ENCODE data around the gene KLHDC4.
"Not testable (repeated sequence)": the region's sequence is repeated elsewhere in the genome, so short reads cannot be mapped to it uniquely, and the experiment has no call there.

The KLHDC4 gene

DNA sequence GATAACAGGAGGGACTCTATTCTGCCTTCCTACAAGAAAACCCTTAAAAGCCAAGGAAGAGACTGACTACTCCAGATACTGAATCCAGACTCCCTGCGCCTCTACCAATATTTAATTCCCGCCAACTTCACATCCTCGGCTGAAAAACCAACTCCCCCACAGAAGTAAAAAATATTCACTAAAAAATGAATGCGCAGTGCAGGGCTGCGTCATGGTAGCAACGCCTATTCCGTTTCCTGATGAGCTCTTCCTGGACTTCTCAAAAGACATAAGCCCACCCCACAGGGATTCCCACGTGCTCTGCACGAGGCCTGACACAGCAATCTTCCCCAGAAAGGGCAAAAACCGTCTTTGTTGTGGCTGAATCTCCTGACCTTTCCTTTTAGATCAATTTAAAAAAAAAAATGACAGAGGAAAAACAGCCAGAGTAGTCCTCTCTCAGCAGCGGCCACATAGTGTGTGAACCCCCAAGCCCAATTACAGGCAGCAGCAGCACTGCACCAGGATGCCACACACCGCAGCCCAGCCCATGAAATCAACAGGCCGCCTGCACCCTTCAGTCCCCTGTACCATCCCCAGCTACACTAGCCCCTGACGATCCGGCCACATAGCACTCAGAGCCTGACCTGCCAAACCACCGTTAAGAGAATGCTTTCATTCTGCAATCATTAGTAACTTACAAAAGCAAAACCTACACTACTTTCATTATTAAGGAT is 23.9 kb downstream of the KLHDC4 start:
- no peak for DNase-seq

DNA sequence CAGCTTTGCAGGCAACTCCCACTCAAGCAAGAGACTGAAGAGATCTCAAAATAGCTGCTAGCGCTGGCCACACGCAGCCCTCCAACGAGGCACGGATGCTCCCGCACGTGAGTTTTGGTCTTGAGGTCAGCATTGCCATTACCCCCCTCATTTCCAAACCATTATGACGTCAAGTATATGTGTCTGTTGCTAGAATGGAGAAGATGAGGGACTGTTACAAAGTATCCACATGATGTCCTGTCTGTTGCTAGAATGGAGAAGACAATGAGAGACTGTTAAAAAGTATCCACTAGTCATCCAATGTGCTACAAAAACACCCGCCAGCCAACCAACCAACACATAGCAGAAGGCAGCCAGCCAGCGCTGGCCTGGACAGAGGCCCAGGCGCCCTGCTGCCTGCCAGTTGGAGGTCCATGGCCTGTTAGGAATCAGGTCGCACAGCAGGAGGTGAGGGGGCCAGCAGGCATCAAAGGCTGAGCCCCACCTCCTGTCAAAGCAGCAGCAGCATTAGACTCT is 24.8 kb downstream of the KLHDC4 start:
- DNase-seq: no peak

DNA sequence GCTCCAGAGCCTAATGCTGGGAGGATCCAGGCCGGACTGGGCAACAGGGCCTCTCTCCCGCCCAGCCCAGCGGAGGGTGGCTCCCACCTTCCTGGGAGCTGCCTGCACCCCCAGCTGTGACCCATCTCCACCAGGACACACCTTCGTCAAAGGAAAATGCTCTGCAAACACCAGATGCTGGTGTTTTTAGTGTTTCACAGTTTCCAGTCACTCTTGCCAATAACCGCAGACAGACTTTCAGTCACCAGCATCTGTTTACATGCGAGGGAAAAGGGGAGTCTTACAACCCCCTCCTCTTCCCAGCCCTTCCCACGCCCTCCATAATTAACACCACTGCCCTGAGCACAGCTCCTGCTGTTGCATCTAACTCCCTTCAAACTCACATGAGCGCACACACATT is 25.3 kb downstream of the KLHDC4 start:
- no peak for DNase-seq

DNA sequence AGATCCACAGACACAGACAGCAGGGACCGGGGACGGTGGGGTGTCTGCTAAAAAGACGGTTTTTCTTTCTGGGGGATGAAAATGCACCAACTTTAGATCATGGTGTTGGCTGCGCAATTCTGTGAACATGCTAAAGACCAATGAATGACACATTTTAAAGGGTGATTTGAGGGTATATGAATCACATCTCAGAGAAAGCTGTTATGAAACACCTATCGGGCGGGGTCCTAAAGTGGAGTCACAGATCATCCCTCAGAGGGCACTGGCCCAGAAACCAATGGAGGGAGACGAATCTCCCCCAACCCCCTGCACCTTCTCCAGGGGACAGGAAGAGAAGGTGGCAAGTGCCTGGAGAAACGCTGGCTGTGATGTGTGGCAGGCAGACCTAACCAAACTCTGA is 26.0 kb downstream of the KLHDC4 start:
- no peak for DNase-seq

DNA sequence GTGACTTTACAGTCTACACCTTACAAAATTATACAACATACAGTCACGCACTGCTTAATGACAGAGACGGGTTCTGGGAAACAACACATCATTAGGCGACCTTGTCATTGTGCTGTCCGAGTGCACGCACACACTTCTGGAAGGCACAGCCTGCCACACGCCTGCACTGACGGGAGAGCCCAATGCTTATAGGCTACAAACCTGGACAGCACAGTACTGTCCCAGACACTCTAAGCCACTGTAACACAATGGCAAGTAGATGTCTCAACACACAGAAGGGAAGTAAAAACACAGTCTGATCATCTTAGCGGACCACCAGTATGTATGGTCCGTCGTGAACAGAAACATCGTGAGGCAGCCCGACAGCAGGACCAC is 29.8 kb downstream of the KLHDC4 start:
- no peak for DNase-seq

DNA sequence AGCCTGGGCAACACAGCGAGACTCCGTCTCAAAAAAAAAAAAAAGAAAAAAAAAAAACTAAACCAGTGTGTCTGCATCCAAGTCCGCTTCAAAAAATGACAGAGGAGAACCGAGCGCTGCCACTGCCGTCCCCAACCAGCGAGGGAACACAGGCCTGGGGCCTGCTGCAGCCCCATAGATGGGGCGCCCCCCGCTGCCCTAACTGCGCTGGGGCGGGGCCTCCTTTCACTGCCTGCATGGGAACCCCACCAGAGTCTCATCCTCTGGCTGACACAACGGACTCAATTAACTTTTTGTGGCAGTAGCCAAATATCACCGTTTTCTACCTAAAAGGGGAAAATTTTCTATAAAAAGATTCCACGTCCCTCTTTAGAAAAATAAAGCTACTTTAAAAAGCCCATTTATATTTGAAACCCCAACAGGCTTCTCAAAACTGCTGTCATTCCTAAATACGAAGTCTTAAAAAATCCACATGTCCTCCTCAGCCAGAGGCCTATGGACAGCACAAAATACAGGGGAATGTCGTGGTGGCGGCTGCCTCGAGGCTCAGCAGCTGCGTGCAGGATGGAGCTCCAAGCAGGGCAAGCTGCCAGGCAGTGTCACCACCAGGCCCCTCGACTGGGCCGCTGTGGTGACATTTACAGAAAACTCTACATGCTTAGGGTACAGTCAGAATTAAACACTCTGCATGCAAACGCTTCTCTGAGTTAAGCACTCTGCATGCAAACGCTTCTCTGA is 30.3 kb downstream of the KLHDC4 start:
- no peak for DNase-seq

DNA sequence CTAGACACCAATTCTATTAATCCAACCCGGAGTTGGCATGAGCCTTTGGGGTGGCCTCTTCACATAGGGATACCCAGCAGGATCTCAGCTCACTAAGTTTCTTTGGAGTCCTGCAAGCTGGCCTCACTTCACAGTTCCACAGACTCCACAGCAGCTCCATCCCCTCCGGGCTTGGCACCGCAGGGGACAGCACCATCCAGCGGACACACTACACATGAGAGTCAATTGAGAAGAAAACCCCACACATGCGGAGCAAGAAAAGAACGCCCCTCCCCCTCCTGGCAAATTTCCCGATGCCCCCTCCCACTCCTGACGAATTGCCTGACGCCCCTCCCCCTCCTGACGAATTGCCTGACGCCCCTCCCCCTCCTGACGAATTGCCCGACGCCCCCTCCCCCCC is 31.1 kb downstream of the KLHDC4 start:
- no peak for DNase-seq

DNA sequence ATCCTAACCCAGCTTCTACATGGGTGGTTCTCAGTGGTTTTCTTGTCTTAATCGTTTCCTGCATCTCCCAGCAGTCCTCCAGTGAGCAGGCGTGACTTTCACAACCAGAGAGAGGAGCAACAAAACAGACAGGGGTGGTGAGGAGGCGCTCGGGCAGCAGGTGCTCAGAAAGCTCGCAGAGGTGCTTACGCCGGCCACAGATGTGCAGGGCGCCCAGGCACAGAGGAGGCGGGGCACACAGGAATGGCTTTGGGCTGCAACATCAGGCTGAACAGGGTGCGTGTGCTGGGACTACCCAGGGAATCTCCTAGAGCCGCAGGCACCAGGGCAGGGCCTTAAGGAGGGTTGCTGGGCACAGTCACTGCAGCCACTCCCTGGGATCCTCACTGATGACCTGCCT is 32.6 kb downstream of the KLHDC4 start:
- peak; percentile 31 for DNase-seq

DNA sequence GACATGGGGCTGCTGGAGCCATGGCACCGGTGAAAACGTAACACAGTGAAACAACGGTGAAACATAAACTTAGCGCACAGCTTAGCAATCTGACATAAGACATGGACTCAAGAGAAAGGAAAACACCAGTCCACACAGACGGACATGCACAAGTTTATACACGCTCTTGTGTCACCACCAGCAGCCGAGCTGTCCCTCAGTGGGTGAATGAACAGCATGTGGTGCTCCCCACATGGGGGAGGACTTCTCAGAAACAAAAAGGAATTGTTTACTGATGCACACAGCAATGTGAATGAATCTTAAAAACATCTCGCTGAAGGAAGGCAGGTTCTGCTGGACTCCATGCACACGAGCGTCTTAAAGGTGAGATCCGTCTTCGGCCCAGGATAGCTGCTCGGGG is 34.2 kb downstream of the KLHDC4 start:
- no peak for DNase-seq

DNA sequence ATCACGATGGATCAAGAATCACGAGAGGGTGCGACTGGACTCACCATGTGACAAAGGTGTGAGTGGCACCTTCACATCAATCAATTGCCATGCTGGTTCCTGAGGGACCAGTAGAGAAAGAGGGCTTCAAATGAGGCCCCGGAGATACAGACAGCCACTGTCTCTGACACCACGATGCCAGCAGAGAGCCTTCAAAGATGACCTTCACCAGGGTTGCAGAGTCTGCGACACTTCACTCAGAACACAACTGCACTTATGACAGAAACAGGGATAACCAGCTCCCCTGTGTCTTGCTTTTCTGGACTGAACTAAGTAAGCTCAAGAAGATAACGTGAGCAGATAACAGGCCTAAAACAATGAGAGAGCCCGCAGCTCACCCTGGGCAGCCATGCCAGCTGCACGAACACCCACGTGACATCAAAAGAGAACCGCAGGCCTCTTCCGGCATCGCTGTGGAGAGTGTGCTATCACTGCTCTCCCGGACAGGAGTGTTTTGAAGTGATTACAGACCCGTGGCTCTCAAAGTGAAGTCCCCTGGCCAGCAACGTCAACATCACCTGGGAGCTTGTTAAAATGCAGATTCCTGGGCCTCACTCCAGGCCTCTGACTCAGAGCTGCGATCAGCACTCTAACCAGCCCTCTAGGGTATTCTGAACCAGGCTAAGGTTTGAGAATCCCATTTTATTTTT is 36.4 kb downstream of the KLHDC4 start:
- DNase-seq: no peak

DNA sequence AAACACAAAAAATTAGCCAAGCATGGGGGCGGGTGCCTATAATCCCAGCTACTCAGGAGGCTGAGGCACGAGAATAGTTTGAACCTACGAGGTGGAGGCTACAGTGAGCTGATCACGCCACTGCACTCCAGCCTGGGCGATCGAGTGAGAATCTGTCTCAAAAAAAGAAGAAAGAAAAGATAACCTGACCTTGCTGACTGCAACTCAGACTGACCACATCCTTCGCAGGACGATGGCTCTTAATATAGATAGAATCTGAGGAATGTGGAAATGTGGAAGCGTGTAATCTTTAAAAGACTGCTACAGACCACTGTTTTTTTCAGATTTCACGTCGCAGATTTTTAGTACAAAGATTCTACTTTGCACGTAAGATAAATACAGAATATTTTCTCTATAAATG is 37.8 kb downstream of the KLHDC4 start:
- no peak for DNase-seq

DNA sequence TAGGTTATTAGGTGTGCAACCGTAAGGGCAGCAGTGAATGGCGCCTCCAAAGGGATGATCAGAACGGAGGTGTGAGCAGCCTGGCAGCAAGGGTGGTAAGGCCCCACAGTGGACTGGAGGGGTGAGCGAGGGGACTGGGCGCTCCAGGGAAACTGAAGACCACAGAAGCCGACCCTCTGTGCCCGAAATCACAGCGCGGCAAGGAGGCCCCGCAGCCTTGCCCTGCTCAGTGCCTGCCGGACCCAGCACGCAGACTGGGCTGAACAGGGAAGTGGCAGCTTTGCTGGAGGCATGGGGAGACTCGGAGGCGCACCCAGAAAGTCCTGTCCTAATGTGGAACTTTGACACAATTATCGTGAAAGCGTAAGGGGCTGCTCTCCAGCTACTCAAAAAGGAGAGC is 38.4 kb downstream of the KLHDC4 start:
- DNase-seq: no peak

DNA sequence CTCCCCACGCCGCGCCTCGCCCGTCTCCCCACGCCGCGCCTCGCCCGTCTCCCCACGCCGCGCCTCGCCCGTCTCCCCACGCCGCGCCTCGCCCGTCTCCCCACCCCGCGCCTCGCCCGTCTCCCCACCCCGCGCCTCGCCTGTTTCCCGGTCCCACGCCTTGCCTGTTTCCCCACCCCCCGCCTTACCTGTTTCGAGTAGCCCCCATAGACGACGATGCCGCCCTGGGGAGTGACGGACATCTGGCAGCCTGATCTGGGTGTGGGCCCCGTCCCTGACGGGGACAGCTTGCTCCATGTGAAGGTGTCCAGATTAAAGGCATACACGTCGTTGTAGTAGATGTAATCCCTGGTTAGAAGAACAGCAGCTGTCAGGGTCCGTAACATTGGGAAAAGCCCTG is 39.2 kb downstream of the KLHDC4 start:
- DNase-seq: not testable (repeated sequence)

DNA sequence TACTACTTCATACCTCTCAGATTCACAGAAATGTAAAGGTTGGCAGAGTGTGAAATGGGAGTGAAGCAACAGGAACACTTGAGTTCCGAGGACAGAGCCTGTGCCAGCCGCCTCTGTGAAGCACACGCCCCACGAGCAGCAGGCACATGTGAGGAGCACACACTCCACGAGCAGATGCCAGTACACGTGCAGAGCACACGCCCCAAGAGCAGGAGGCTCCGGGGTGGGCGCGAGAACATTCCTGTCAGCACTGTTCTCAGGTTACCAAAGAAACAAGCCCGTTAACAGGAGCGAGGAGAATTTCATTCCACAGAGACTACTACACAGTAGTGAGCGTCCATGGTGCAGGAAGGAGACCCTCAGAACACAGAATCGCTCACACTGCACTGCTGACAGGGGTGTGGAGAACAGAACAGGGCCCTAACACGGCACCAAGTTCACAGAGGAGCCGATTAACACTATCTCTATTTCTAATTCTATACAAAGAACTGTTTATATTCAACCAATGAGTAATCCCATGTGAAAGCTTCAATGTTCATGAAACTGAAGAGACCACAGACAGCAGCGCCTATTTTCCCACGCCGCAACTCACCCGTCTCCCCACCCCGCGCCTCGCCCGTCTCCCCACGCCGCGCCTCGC is 40.1 kb downstream of the KLHDC4 start:
- DNase-seq: no peak

DNA sequence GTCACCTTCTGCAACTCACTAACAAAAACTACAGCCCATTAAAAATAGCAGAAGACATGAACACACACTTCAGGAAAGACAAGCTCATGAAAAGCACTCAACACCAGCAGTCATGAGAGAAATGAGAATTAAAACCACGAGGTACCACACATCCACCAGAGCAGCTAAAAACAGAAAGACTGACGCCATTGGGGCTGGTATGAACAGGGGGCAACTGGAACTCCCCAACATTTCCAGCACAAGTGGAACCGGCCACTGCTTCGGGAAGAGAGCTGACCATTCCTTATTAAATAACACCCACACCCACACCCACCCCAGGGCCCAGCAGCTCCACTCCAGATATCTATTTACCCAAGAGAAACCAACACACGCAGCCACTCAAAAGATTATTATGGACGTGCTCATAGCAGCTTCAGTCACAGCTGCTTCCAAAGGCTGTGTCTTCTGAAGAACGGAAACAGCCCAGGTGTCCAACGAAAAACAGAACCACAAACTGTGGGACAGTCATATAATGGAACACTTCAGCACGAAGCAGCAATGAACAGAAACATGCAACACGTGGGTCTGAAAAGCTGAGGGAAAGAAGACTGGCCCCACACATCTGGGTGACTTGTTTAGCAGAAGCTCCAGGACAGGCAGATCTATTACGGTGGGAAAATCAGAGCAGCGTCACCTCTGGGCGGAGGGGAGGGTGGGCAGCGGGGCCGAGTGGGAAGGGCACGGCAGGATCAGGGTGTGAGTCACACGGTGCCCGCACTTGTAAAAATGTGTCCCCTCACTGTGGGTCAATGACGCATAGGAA is 41.1 kb downstream of the KLHDC4 start:
- no peak for DNase-seq

DNA sequence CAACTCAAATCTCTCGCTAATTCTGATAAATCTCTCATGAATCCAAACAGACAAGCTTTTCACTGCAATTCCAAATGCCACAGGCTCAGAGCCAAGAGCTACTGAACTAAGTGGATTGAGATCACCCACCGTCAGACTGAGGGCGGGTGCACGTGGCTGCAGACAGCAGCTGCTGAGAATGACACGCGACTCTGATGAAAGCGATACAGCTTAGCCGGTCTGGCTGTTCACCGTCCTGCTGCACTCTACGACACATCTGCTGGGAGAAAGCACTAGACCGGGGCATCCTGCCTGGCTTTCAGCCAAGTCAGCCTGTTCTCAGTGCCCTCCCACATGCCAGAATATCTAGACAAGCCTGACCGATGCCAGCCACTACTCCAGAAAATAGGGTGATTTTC is 42.6 kb downstream of the KLHDC4 start:
- DNase-seq: peak; percentile 29

DNA sequence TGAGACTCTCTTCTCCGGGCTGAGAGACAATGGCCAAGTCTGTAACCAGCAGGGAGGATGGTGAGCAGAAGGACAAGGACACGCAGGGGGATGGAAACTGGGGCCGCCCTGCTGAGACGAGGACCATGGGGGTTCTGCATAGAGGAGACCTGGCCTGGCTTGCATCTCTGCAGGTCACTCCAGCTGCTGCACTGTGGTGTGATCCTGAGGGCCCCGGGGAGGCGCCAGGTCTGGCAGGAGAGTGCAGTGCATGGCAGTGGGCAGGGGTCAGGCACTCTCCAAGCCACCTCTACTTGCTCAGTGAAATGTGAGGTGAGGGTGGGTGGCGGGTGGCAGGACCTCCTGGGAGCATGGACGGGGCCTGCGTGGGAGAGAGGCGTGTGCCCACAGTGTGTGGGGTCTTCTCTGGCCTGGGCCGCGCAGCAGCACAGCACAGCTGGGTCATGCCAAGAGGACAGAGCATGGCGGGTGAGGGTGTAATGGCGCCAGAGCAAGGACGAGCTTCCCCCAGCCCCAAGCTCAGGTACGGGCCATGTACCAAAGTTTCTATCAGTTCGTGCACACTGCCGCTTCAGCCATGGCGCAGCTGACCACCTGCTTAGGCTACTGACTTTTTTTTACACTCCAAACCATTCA is 43.1 kb downstream of the KLHDC4 start:
- DNase-seq: no peak

DNA sequence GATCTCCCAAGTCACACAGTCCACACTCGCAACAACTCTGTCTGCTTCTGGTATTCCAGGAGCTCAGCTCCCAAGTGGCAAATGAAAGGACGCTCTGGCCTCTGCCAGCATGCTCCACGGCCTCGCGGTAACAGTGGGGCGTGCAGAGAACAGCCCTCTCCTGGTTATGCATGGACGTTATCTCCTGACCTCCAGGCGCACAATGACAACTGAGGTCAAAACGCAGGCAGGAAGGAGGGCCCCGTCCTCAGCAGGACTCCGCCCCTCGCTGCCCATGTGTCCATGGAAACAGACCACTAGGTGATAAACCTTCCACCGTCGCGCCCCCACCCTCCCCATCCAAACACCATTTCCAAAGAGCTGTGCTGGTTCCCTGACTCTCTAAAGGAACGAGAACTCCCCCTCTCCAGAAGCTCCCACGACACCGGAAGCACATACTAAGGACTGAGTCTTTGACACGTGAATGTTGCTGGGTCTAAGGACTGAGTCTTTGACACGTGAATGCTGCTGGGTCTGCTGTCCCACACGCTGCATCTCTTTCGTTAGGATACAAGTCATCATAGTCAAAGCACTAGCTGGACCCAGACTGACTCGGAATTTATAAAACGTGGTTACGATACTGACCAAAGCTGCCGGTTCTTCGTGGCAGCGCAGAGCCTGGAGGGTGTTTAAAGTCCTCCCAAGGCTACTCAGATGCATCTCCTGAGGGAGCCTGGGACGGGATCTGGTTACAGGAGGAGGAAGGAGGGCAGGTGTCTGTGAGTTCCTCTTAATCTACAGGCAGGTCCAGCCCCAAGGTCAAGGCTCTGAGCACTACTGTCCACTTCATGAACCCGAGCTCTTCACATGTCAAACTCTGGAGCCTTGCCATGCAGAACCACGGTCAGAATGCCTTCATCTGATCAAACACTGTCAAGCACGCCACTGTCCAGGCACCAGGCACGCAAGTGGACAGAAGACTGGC is 43.9 kb downstream of the KLHDC4 start:
- no peak for DNase-seq

DNA sequence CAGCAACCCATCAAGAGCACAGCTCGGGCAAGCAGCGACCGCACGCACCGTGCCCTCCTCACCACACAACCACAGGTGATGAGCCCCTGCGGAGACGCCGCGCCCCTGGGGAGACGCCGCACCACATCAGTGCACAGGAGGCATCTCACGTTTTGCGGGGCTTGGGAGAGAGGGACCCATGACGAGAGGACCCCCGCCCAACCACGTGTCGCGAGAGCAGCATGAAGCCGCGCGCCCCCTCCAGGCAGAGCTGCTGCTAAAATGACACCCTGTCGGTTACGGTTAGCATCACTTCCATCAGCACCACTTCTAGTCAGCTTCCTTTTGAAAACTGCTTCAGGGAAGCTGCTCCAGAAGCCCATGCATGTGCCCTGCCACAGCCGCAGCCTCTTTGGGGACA is 45.3 kb downstream of the KLHDC4 start:
- DNase-seq: no peak

DNA sequence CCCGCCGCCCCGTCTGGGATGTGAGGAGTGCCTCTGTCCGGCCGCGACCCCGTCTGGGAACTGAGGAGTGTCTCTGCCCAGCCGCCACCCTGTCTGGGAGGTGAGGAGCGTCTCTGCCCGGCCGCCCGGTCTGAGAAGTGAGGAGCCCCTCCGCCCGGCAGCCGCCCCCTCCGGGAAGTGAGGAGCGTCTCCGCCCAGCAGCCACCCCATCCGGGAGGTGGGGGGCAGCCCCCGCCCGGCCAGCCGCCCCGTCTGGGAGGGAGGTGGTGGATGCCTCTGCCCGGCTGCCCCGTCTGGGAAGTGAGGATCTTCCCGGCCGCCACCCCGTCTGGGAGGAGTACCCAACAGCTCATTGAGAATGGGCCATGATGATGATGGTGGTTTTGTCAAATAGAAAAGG is 47.0 kb downstream of the KLHDC4 start:
- not testable (repeated sequence) for DNase-seq

DNA sequence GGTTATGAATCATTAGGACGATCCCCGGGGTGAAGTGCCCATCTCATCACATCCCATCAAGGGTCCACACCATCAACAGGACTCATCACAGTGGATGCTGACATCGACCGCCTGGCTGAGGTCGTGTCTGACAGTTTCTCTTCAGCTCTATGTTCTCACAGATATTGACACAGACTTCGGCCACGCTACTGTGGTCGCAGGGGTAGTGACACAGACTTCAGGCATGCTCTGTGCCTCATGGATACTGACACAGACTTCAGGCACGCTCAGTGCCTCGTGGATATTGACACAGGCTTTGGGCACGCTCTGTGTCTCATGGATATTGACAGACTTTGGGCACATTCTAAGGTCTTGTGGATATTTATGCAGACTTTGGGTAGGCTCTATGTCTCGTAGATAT is 50.1 kb downstream of the KLHDC4 start:
- DNase-seq: no peak
